Dendritic cell treated with granulocyte-macrophage colony-stimulating factor and Interleukin-4, amounts not matched to agents 40 ng/mL and 50 ng/mL, for 4 days (primary cell): ENCODE measurements around the gene MEGF11.

Experiments
- H3K27ac Mint-ChIP-seq: one replicate; pipeline ENCODE4 v1.8.0; 2022; ENCODE audit warnings: mild to moderate bottlenecking, mixed read lengths
- H3K27me3 Mint-ChIP-seq: one replicate; pipeline ENCODE4 v1.8.0; 2022; ENCODE audit warnings: mild to moderate bottlenecking, mixed read lengths
- H3K36me3 Mint-ChIP-seq: one replicate; pipeline ENCODE4 v1.8.0; 2022; ENCODE audit warnings: low read depth, mixed read lengths
- H3K4me1 Mint-ChIP-seq: one replicate; pipeline ENCODE4 v1.8.0; 2022; ENCODE audit warnings: low read depth, mixed read lengths
- H3K4me3 Mint-ChIP-seq: one replicate; pipeline ENCODE4 v1.8.0; 2022; ENCODE audit warnings: mild to moderate bottlenecking, moderate library complexity, mixed read lengths
- H3K9me3 Mint-ChIP-seq: one replicate; pipeline ENCODE4 v1.8.0; 2022; ENCODE audit warnings: mixed read lengths
- intact Hi-C: fragments of 100-400 bp; cut with micrococcal nuclease; formaldehyde crosslinking; loops from one replicate; pipeline ENCODE4 v1.15.0; 2022

Gene MEGF11

DNA sequence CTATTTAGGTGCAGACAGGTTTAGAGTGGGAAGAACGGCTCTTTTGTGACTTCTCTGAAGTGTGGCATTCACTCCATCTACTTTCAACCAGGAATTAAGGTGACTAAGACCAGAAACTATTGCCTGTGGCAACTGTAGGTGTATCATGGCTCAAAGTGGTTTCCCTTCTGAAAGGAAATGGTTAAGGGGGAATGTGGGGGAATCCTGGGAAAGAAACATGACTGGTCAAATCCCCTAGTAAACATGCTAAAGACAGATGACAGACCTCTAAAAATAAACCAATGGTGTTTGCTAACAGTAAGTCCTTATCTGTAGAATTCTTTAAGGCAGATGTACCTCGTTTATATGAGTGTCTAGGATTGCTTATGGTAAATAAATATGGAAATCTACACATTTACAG, 56.9 kb downstream of the MEGF11 start:
- Mint-ChIP-seq H3K36me3 (no peaks in the 10 kb centered on the region), H3K4me3 (no peak overlapping the region), H3K4me1 (no peaks in the 10 kb centered on the region), H3K27me3 (peaks cover 1% of the 10 kb centered on the region), H3K27ac (no peak overlapping the region), H3K9me3 (no peaks in the 10 kb centered on the region)
- intact Hi-C loops, result no loop called here

DNA sequence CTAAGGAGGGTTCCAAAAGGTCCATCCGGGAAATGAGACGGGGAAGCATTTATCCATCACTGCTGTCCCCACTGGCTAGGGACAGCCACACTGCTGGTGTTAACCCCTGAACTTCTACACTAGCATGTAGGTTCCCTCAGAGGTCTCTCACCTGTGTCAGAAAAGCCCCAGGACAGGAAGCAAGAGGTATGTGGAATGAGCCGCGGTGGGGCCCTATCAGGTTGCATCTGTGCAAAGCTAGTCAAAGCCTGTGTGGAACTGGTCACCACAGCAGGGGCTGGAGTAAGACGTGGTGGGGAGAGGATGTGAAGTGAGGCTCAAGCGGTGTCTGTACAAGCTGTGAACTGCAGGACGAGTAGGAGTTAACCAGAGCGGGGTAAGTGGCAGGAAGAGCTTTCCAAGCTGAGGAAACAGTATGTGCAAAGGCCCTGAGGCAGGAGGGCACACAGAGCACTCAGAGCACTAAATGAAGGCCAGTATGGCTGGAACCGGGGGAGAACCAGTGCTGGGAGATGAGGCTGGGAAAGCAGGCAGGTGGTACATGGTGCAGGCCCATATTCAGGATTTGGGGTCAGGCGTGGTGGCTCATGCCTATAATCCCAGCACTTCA, 57.8 kb downstream of the MEGF11 start:
- H3K36me3 Mint-ChIP-seq, result no peaks in the 10 kb centered on the region
- intact Hi-C loops, result no loop called here
- H3K9me3 Mint-ChIP-seq, result no peaks in the 10 kb centered on the region
- no peak overlapping the region for H3K4me3 Mint-ChIP-seq
- no peaks in the 10 kb centered on the region for H3K4me1 Mint-ChIP-seq
- no peak overlapping the region for H3K27ac Mint-ChIP-seq
- H3K27me3 Mint-ChIP-seq, result peaks cover 1% of the 10 kb centered on the region

DNA sequence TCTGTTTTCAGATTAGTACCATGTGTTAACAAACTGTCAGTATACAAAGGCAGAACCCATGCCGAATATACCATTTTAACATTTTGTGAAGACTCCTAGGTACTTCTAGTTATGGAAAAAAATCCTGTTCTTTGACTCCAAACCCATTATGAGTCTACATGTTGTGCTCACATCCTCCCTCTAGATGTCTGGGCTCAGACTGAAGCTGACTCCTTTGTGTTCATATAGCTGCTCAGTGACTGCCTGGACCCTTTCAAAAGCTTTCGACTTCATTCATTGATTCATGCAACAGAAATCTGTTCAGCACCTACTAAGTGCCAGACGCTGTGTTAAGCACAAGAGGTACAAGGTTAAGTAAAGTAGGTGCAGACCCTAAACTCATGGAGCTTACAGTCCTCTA, 60.5 kb downstream of the MEGF11 start:
- Mint-ChIP-seq H3K27me3 (peaks cover 1% of the 10 kb centered on the region), H3K9me3 (no peaks in the 10 kb centered on the region), H3K36me3 (no peaks in the 10 kb centered on the region), H3K4me3 (no peak overlapping the region), H3K27ac (no peak overlapping the region), H3K4me1 (no peaks in the 10 kb centered on the region)
- intact Hi-C loops, result no loop called here

DNA sequence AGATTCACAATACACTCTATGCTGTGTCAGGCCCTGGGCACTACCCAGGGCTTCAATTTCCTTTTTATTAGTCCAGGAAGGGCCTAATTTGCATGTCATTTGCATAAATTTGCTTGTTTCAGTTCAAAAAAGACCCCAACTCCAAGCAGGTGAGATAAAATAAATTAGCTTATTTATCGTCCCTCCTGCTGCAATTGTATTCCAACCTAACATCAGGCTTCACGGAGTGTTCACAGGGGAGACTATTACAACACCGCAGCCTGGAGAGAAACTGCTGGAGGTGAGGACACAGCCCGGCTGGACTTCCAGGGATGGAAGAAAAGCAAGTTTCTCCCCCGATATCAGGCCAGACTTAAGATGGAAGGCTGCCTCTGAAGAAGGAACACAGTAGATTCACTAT, 62.8 kb downstream of the MEGF11 start:
- Mint-ChIP-seq H3K4me1 (no peaks in the 10 kb centered on the region), H3K9me3 (no peaks in the 10 kb centered on the region), H3K27ac (no peak overlapping the region), H3K27me3 (peaks cover 1% of the 10 kb centered on the region), H3K36me3 (no peaks in the 10 kb centered on the region), H3K4me3 (no peak overlapping the region)
- intact Hi-C loops, result no loop called here

DNA sequence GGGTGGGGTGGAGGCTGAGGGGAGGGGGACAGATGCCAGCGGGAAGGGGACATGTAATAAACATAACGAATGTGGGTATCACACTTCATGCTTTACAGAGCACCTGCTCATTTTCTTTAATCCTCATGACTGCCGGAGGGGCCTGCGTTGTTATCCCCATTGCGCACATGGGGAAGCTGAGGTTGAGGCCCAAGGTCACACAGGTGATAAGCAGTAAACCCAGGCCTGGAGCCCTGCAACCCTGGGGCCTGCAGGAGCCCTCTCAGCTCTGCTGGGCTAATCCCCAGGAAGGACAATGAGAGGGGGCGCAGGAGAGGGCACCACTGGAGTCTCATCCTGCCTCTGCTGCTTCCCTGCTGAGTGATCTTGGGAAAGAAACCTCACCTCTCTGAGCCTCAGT, 64.3 kb downstream of the MEGF11 start:
- intact Hi-C loops, result no loop called here
- H3K4me1 Mint-ChIP-seq, result no peaks in the 10 kb centered on the region
- H3K4me3 Mint-ChIP-seq, result no peak overlapping the region
- H3K27me3 Mint-ChIP-seq, result peaks cover 13% of the 10 kb centered on the region
- H3K9me3 Mint-ChIP-seq, result no peaks in the 10 kb centered on the region
- H3K27ac Mint-ChIP-seq, result no peak overlapping the region
- H3K36me3 Mint-ChIP-seq, result no peaks in the 10 kb centered on the region

DNA sequence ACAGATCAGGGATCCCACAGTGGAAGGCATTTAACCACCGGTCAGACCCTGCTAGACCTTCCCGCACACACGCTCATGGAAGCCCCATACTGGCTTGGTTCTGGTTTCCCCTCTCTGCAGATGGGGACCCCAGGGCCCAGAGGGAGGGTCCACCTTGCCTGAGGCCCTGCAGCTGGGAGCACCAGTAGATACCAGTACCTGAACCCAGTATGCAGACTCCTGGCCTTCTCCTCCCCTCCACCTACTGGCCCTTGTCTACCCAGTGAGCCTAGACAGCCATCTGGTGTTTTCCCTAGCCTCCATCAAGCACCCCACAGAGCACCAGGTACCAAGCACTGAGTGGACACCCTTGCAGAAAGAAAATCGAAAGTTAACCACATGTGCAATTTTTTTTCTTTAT, 65.1 kb downstream of the MEGF11 start:
- Mint-ChIP-seq H3K4me3 (no peak overlapping the region), H3K27me3 (peaks cover 18% of the 10 kb centered on the region)
- intact Hi-C loops, result no loop called here

DNA sequence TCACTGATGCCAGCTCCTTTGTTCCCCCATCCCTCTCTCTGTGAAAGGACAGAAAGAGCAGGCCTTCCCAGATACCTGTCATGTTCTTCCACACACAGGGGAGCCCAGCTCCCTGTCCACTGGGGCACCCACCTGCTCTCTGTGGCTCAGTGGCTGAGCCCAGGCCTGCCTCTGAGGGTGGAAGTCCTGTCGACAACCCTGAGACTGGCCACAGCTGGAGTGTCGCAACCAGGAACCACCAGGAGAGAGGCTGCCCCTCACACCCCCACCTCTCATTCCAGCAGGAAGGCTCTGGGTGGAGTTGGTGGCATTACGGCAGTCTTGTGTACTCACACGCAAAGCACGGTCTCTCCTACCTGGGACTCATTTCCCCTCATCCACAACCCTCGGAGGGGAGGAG, 66.3 kb downstream of the MEGF11 start:
- peaks cover 24% of the 10 kb centered on the region for H3K27me3 Mint-ChIP-seq
- intact Hi-C loops, result no loop called here
- no peaks in the 10 kb centered on the region for H3K4me1 Mint-ChIP-seq
- H3K4me3 Mint-ChIP-seq, result no peak overlapping the region
- no peaks in the 10 kb centered on the region for H3K9me3 Mint-ChIP-seq
- H3K27ac Mint-ChIP-seq, result no peak overlapping the region
- H3K36me3 Mint-ChIP-seq, result no peaks in the 10 kb centered on the region

More for the DNA sequence above, 65.1 kb downstream of the MEGF11 start:
- no peaks in the 10 kb centered on the region for H3K36me3 Mint-ChIP-seq
- H3K4me1 Mint-ChIP-seq, result no peaks in the 10 kb centered on the region
- no peaks in the 10 kb centered on the region for H3K9me3 Mint-ChIP-seq
- no peak overlapping the region for H3K27ac Mint-ChIP-seq

DNA sequence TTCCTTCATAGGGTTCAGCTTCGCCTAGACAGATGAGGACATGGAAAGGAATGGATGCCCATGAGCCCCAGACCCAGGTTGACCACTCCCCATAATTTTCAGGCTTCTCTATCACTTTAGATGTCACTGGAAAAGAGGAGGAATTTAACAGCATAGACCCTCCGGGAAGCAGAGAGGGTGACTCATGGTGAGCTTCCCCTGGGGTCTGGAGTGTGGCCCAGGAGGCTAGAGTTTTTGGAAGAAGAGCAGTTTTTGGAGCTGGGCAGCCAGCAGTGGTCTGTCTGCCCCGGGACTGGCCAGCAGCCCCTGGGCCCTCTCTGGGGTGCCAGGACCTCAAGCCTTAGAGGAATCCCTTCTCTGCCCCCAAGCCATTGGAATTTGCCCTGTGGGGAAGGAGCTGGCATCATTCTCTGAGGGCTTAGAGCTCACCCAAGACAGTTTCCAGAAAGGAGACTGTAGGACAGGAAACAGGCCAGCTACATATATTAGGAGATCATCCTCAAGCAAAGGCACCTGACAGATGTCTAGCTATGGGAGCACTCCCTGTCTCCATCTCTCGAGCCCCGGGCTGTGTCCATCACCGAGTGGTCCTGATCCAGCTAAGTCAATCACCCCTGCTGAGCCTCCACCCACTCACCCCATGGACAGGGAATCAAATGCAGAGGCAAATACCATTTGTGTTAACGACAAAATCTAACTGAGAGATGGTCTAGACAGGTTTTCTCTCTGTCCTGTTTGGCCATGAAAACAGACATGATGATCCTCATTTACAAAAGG, 67.3 kb downstream of the MEGF11 start:
- Mint-ChIP-seq H3K27ac (no peak overlapping the region), H3K36me3 (no peaks in the 10 kb centered on the region), H3K27me3 (peaks cover 26% of the 10 kb centered on the region), H3K9me3 (no peaks in the 10 kb centered on the region), H3K4me3 (no peak overlapping the region), H3K4me1 (no peaks in the 10 kb centered on the region)
- intact Hi-C loops, result no loop called here

DNA sequence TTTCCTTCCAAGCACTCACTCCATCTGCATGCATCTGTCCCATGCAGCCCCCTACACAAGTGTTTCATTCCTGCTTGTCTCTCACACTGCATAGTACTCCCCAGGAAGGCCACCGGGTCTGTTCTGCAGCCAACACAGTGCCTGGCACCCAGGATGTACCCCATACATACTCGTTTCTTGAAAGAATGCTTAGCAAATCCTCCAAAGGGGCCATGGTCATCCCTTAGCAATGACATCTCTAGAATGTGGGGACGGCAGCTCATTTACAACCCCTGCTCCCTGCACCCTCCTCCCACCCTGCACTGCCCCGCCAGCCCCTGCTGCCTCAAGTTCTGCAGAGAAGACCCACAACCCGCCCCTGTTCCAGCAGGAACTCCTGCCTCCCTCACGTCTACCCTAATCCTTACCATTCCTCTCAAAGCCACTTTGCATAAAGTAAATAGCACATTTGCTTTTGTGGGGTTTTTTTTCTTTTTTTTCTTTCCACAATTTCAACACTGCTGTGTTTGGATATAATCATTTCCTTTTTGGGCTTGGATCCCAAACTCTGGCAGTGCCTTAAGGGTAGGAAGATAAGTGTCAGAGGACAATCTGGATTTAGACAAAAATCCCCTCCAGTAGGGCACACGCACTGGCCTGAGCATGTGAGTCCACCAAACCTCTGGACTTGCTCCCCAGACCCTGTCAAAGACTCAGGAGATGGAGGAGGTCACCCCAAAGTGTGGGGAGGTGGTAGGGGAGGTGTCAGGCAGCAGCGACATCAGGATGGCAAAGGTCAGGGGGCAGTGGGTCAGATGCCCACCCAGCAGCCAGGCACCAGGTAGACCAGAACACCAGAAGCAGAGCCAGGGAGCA, 68.4 kb downstream of the MEGF11 start:
- intact Hi-C loops, result no loop called here
- Mint-ChIP-seq H3K9me3 (no peaks in the 10 kb centered on the region), H3K4me3 (no peak overlapping the region), H3K27ac (no peak overlapping the region), H3K27me3 (peaks cover 26% of the 10 kb centered on the region), H3K4me1 (no peaks in the 10 kb centered on the region), H3K36me3 (no peaks in the 10 kb centered on the region)

DNA sequence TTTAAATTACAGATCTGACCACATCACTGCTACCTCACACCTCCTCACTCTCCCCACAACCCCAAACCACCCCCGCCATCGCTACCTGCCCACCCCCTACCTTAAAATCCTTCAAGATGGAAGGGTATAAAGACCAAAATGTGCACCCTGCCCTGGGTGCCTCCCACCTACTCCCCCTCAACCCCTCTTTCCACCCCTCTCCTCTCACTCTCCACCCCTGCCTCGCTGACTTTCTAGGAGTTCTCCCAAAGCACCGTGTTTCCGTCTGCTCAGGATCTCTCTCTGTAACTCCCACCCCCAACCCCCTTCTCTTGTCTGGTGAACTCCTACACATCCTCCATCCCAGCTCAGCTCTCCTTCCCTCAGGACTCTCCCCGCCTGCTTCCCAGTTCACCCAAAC, 69.1 kb downstream of the MEGF11 start:
- peaks cover 26% of the 10 kb centered on the region for H3K27me3 Mint-ChIP-seq
- no peaks in the 10 kb centered on the region for H3K9me3 Mint-ChIP-seq
- H3K27ac Mint-ChIP-seq, result no peak overlapping the region
- intact Hi-C loops, result no loop called here
- no peaks in the 10 kb centered on the region for H3K4me1 Mint-ChIP-seq
- no peak overlapping the region for H3K4me3 Mint-ChIP-seq
- H3K36me3 Mint-ChIP-seq, result no peaks in the 10 kb centered on the region

DNA sequence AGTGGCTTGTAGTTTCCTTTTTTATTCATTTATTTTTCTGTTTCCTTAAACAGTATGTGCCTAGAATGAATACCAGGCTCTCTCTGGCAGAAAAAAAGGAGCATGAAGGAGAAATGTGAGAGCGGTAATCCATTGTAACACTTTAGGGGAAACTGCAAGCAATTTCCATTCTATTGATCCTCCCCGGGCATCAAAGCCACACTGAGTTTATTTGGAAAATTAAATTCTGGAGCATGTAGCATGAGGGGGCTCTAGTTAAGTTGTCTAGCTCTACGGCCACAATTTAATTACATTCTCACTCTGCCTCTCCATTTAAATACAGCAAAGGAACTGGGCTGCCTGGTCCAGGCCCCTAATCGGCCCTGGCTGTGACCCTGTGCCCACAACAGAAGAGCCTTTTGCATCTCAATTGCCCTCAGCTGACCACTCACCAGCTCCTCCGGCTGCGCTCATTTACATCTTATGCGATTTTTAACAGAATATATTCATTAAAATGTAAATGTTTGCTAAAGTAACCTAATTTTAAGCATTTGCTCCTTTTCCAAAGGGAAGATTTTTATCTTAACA, 72.9 kb downstream of the MEGF11 start:
- no peaks in the 10 kb centered on the region for H3K9me3 Mint-ChIP-seq
- no peak overlapping the region for H3K27ac Mint-ChIP-seq
- peaks cover 42% of the 10 kb centered on the region for H3K27me3 Mint-ChIP-seq
- H3K36me3 Mint-ChIP-seq, result no peaks in the 10 kb centered on the region
- intact Hi-C loops, result no loop called here
- H3K4me1 Mint-ChIP-seq, result no peaks in the 10 kb centered on the region
- H3K4me3 Mint-ChIP-seq, result no peak overlapping the region

DNA sequence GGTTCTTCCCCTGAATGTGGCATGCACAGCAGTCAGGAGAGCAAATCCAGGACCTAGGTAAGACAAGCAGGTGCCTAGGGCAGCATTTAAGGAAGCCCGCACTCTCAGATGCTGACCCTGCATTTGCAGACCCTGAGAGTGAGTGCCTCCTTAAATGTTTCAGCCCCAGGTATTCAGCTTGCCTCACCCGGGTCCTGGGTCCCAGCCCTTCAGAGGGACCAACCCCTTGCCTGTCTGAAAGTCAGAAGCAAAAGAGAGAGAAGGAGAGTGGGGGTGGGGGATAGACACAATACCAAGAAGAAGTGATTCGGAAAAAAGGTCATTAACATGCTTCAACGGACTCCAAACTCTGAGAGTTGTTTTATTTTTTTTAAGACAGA, 75.0 kb downstream of the MEGF11 start:
- no peak overlapping the region for H3K27ac Mint-ChIP-seq
- no peaks in the 10 kb centered on the region for H3K4me1 Mint-ChIP-seq
- H3K27me3 Mint-ChIP-seq, result peaks cover 24% of the 10 kb centered on the region
- H3K4me3 Mint-ChIP-seq, result no peak overlapping the region
- intact Hi-C loops, result no loop called here
- H3K9me3 Mint-ChIP-seq, result no peaks in the 10 kb centered on the region
- no peaks in the 10 kb centered on the region for H3K36me3 Mint-ChIP-seq

DNA sequence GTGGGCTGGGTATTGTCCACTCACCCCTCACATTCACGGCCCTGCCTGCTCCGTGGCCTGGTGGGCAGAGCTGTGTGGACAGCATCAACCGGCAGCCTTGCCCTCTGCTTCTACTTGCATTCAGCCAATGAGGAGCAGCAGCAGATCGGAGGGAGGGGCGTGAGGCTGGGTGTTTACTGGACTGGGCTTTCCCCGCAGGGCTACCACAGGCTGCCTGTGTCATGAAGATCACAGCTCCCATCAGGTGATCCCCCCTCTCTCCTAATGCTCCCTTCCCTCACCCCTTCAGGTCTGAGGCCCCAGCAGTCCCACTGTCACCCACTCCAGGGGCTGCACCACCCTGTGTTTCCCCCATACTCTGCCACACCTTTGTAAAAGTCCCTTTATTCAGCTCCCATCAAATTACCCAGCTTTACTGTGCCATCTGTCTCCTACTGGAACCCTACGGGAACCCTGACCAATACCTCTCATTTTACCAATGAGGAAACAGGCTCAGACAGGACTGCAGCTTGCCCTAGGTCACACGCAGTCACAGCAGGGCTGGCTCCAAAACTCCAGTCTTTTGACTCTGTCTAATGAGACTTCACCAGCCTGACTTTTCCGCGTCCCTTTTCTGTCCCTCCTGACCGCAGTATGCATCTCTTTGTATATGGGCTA, 81.1 kb downstream of the MEGF11 start:
- no peaks in the 10 kb centered on the region for H3K4me1 Mint-ChIP-seq
- H3K4me3 Mint-ChIP-seq, result no peak overlapping the region
- peaks cover 3% of the 10 kb centered on the region for H3K27me3 Mint-ChIP-seq
- no peaks in the 10 kb centered on the region for H3K9me3 Mint-ChIP-seq
- no peaks in the 10 kb centered on the region for H3K36me3 Mint-ChIP-seq
- no peak overlapping the region for H3K27ac Mint-ChIP-seq
- intact Hi-C loops, result no loop called here

DNA sequence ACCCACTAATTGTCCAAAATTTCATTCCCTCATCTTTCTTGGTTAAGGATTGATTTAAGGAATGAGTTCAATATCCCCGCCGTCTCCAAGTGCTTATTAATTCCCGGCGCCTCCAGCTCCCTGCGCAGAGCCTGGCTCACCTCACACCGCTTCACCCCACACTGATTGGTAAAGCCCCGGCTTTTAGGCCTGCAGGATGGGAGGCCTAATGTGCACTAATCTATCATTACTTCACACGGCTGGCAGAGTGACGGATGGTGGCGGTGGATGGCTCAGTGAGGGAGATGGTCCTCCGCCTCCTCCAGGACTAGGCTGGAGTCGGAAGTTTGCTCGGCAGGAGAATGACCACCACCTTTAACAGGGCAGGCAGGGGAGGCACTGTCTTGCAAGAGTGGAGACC, 81.7 kb downstream of the MEGF11 start:
- no peaks in the 10 kb centered on the region for H3K9me3 Mint-ChIP-seq
- H3K27ac Mint-ChIP-seq, result no peak overlapping the region
- no peaks in the 10 kb centered on the region for H3K4me1 Mint-ChIP-seq
- H3K4me3 Mint-ChIP-seq, result no peak overlapping the region
- intact Hi-C loops, result no loop called here
- H3K27me3 Mint-ChIP-seq, result peaks cover 2% of the 10 kb centered on the region
- no peaks in the 10 kb centered on the region for H3K36me3 Mint-ChIP-seq
